Caco-2 (cell line): Measurements from ENCODE around the gene HOXB6. TPM values are rescaled to one million over a fixed set of nuclear protein-coding genes. Genes with fewer than 3 reads are reported as not detected.

Experiments used
- BruUV-seq: library from RNA; stranded (reverse); fragments of 400-500 nt; replicated peaks from 2 replicates; lab custom pipeline; 2021; lab: Mats Ljungman, UMichigan
- CTCF ChIA-PET: fragments of 300-600 bp; sonication (Branson Sonifier 250); formaldehyde crosslinking; loops from one replicate; lab custom pipeline; 2022; ENCODE audit warnings: antibody characterized with exemption; lab: Charles Lee
- POLR2A ChIA-PET: fragments of 300-600 bp; sonication (Branson Sonifier 250); formaldehyde crosslinking; loops from one replicate; lab custom pipeline; 2022; ENCODE audit warnings: antibody characterized with exemption; lab: Charles Lee
- DNase-seq, 2 experiments: peaks; one replicate each; pipeline versions ENCODE4 v3.0.0 to v3.0.0-alpha.2; 2020 to 2022
- H3K27me3 ChIP-seq: replicated peaks from 2 replicates; pipeline ENCODE4 v1.6.0; 2011; ENCODE audit warnings: low read length; ENCODE audit not compliant: control insufficient read depth, insufficient read depth
- H3K36me3 ChIP-seq: 2 replicates; pipeline ENCODE4 v1.5.1; 2011; ENCODE audit warnings: low read length; ENCODE audit not compliant: control insufficient read depth, insufficient read depth
- H3K4me1 ChIP-seq: fragments of 250-450 bp; sonication (Bioruptor Pico); 2 replicates; pipeline ENCODE4 v1.5.1; 2020; ENCODE audit warnings: mild to moderate bottlenecking
- H3K4me3 ChIP-seq: 2 replicates; pipeline ENCODE4 v1.5.1; 2011; ENCODE audit warnings: low read depth, mild to moderate bottlenecking, control low read depth, low read length
- H3K9me3 ChIP-seq: fragments of 250-450 bp; sonication (Bioruptor Pico); 2 replicates; pipeline ENCODE4 v1.5.1; 2020; ENCODE audit warnings: mild to moderate bottlenecking, moderate library complexity
- H3K27ac Mint-ChIP-seq: one replicate; pipeline ENCODE4 v1.8.0; 2022; ENCODE audit warnings: mixed read lengths; ENCODE audit not compliant: unreplicated experiment
- H3K27me3 Mint-ChIP-seq: one replicate; pipeline ENCODE4 v1.8.0; 2022; ENCODE audit warnings: mixed read lengths; ENCODE audit not compliant: insufficient read depth, unreplicated experiment
- H3K36me3 Mint-ChIP-seq: one replicate; pipeline ENCODE4 v1.8.0; 2022; ENCODE audit warnings: mild to moderate bottlenecking, mixed read lengths; ENCODE audit not compliant: insufficient read depth, unreplicated experiment
- H3K4me1 Mint-ChIP-seq: one replicate; pipeline ENCODE4 v1.8.0; 2022; ENCODE audit warnings: low read depth, mixed read lengths; ENCODE audit not compliant: unreplicated experiment
- H3K4me3 Mint-ChIP-seq: one replicate; pipeline ENCODE4 v1.8.0; 2022; ENCODE audit warnings: mild to moderate bottlenecking, moderate library complexity, mixed read lengths; ENCODE audit not compliant: unreplicated experiment
- H3K9me3 Mint-ChIP-seq: one replicate; pipeline ENCODE4 v1.8.0; 2022; ENCODE audit warnings: mixed read lengths; ENCODE audit not compliant: unreplicated experiment
- CTCF ChIP-seq, 2 experiments: fragments of 200-600 bp in 1 of 2; IDR thresholded peaks; 1 replicate in 1 of 2; 2 replicates in 1 of 2; pipeline versions ENCODE4 v1.5.1 to v1.8.0; 2011 to 2022; ENCODE audit warnings: antibody characterized with exemption in 1 of 2, control low read depth in 1 of 2, inconsistent platforms in 1 of 2, low read depth in 1 of 2, low read length in 1 of 2, mild to moderate bottlenecking in 1 of 2, moderate library complexity in 1 of 2; ENCODE audit not compliant: insufficient read depth in 1 of 2, severe bottlenecking in 1 of 2, unreplicated experiment in 1 of 2
- intact Hi-C: fragments of 100-400 bp; cut with micrococcal nuclease; formaldehyde crosslinking; loops from one replicate; pipeline ENCODE4 v1.10.0; 2022; ENCODE audit not compliant: unreplicated experiment
- total RNA-seq: library from RNA; stranded (reverse); gene quantifications from 2 replicates; pipeline ENCODE4 v1.2.3, GENCODE V29; 2022

HOXB6 gene
- total RNA-seq, 1 experiment from 2014 or later: 1.9 TPM

GRCh38 chr17:48584223-48584741 is 20.5 kb downstream of the HOXB6 start:
- H3K36me3 ChIP-seq: no peaks in the 10 kb centered on the region
- Mint-ChIP-seq H3K9me3 (no peaks in the 10 kb centered on the region), H3K27me3 (peaks cover 40% of the 10 kb centered on the region), H3K4me1 (peaks cover 40% of the 10 kb centered on the region), H3K4me3 (no peak overlapping the region), H3K27ac (no peak overlapping the region), H3K36me3 (no peaks in the 10 kb centered on the region)
- H3K4me1 ChIP-seq: peaks cover 28% of the 10 kb centered on the region
- H3K9me3 ChIP-seq: no peaks in the 10 kb centered on the region
- peaks cover 14% of the 10 kb centered on the region for H3K27me3 ChIP-seq
- ChIA-PET POLR2A (no interaction called here), CTCF (interaction anchor here (1.0 kb wide), 2 partner anchors 91 to 110 kb away, joined by 3 to 6 read pairs; no protein-coding TSS in a partner anchor)
- no peak for TF ChIP-seq CTCF (IDR thresholded peaks at IDR 0.05; ENCODE audit: insufficient read depth in 1 of 2, low read depth in 1 of 2, low read length in 1 of 2, severe bottlenecking in 1 of 2, unreplicated experiment in 1 of 2)
- intact Hi-C loops: no loop called here
- no TSS peak for BruUV-seq
- no peak overlapping the region for H3K4me3 ChIP-seq
- DNase-seq: no peak

- CTCF ChIA-PET: interaction anchor here (1.0 kb wide), 3 partner anchors 86 to 109 kb away, joined by 3 to 6 read pairs (median 3); no protein-coding TSS in a partner anchor
- peaks cover 14% of the 10 kb centered on the region for H3K27me3 ChIP-seq
- no peak overlapping the region for H3K4me3 Mint-ChIP-seq
Measured at GRCh38 chr17:48583708-48584222, 21.0 kb downstream of the HOXB6 start.

GRCh38 chr17:48582750-48583069 is 22.1 kb downstream of the HOXB6 start:
- H3K27ac Mint-ChIP-seq: no peak overlapping the region
- POLR2A ChIA-PET: no interaction called here
- Histone ChIP-seq H3K4me1 (peaks cover 36% of the 10 kb centered on the region), H3K9me3 (no peaks in the 10 kb centered on the region), H3K27me3 (peaks cover 8% of the 10 kb centered on the region), H3K36me3 (no peaks in the 10 kb centered on the region), H3K4me3 (no peak overlapping the region)
- DNase-seq: no peak
- peaks cover 46% of the 10 kb centered on the region for H3K4me1 Mint-ChIP-seq
- no peak overlapping the region for H3K4me3 Mint-ChIP-seq
- H3K36me3 Mint-ChIP-seq: peaks cover 4% of the 10 kb centered on the region
- BruUV-seq: no TSS peak
- no peaks in the 10 kb centered on the region for H3K9me3 Mint-ChIP-seq
- intact Hi-C loops: no loop called here
- CTCF ChIA-PET: interaction anchor here (1.0 kb wide), 1 partner anchor 85 kb away, joined by 3 read pairs; no protein-coding TSS in a partner anchor
- TF ChIP-seq CTCF (IDR thresholded peaks at IDR 0.05; ENCODE audit: insufficient read depth in 1 of 2, low read depth in 1 of 2, low read length in 1 of 2, severe bottlenecking in 1 of 2, unreplicated experiment in 1 of 2): no peak
- H3K27me3 Mint-ChIP-seq: peaks cover 39% of the 10 kb centered on the region

More at GRCh38 chr17:48583708-48584222, 21.0 kb downstream of the HOXB6 start:
- H3K4me1 Mint-ChIP-seq: peaks cover 45% of the 10 kb centered on the region
- peaks cover 34% of the 10 kb centered on the region for H3K4me1 ChIP-seq
- H3K27ac Mint-ChIP-seq: no peak overlapping the region
- POLR2A ChIA-PET: no interaction called here
- peaks cover 3% of the 10 kb centered on the region for H3K36me3 Mint-ChIP-seq
- no TSS peak for BruUV-seq
- no peaks in the 10 kb centered on the region for H3K36me3 ChIP-seq
- no peaks in the 10 kb centered on the region for H3K9me3 Mint-ChIP-seq
- no peak for DNase-seq
- no peak overlapping the region for H3K4me3 ChIP-seq
- intact Hi-C loops: no loop called here
- H3K27me3 Mint-ChIP-seq: peaks cover 45% of the 10 kb centered on the region
- TF ChIP-seq CTCF (IDR thresholded peaks at IDR 0.05; ENCODE audit: insufficient read depth in 1 of 2, low read depth in 1 of 2, low read length in 1 of 2, severe bottlenecking in 1 of 2, unreplicated experiment in 1 of 2): no peak
- no peaks in the 10 kb centered on the region for H3K9me3 ChIP-seq
